Mammary epithelial cell (primary cell): Measurements from ENCODE around the gene FNDC3B.

Experiments used
- EZH2 ChIP-seq: IDR thresholded peaks from 2 replicates; pipeline ENCODE4 v1.6.1; 2012; ENCODE audit warnings: low read length, inconsistent platforms, borderline replicate concordance
- TF ChIP-seq, protein P1 (sequence below), 2 donors: IDR thresholded peaks in 1 of 2; conservative IDR thresholded peaks in 1 of 2; 2 replicates each; pipeline ENCODE4 v1.5.1; 2011 to 2012; ENCODE audit warnings: inconsistent platforms in 2 of 2, low read length in 2 of 2, mild to moderate bottlenecking in 2 of 2, control low read depth in 1 of 2, low read depth in 1 of 2; ENCODE audit not compliant: insufficient read depth in 1 of 2; ENCODE audit errors: extremely low read depth in 1 of 2

DNA sequence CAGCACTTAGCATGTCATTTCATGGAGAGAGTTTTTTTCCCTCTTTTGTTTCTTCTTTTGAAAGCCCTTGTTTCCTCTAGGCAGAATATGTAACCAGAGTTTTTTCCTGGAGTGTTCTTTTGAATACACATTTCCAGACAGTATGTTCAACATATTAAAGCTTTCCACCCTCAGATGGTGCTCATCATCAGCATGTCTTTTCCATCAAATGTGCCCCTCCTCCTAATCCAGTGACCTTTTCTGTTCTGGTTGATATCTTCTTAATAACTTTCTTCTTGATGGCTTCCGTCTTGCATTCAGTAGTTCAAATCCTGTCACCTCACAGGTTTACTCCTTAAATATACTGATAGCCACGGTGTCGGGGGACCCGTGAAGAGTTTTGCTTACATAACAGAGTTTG lies 78.6 kb downstream of the FNDC3B start:
- no peak for TF ChIP-seq EZH2
- TF ChIP-seq, protein P1, sequence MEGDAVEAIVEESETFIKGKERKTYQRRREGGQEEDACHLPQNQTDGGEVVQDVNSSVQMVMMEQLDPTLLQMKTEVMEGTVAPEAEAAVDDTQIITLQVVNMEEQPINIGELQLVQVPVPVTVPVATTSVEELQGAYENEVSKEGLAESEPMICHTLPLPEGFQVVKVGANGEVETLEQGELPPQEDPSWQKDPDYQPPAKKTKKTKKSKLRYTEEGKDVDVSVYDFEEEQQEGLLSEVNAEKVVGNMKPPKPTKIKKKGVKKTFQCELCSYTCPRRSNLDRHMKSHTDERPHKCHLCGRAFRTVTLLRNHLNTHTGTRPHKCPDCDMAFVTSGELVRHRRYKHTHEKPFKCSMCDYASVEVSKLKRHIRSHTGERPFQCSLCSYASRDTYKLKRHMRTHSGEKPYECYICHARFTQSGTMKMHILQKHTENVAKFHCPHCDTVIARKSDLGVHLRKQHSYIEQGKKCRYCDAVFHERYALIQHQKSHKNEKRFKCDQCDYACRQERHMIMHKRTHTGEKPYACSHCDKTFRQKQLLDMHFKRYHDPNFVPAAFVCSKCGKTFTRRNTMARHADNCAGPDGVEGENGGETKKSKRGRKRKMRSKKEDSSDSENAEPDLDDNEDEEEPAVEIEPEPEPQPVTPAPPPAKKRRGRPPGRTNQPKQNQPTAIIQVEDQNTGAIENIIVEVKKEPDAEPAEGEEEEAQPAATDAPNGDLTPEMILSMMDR (conservative IDR thresholded peaks at IDR 0.05 in 1 of 2, IDR thresholded peaks at IDR 0.05 in 1 of 2; ENCODE audit: extremely low read depth in 1 of 2, insufficient read depth in 1 of 2, low read depth in 1 of 2, low read length in 2 of 2), result no peak
